Dendritic cell treated with granulocyte-macrophage colony-stimulating factor and Interleukin-4, amounts not matched to agents 40 ng/mL and 50 ng/mL, for 4 days (primary cell): ENCODE data around the gene DYNLT4.
"Not testable (repeated sequence)": the region's sequence is repeated elsewhere in the genome, so short reads cannot be mapped to it uniquely, and the experiment has no call there.

Experiments used
- H3K27ac Mint-ChIP-seq: one replicate; pipeline ENCODE4 v1.8.0; 2022; ENCODE audit warnings: mild to moderate bottlenecking, mixed read lengths
- H3K27me3 Mint-ChIP-seq: one replicate; pipeline ENCODE4 v1.8.0; 2022; ENCODE audit warnings: mild to moderate bottlenecking, mixed read lengths
- H3K36me3 Mint-ChIP-seq: one replicate; pipeline ENCODE4 v1.8.0; 2022; ENCODE audit warnings: low read depth, mixed read lengths
- H3K4me1 Mint-ChIP-seq: one replicate; pipeline ENCODE4 v1.8.0; 2022; ENCODE audit warnings: low read depth, mixed read lengths
- H3K4me3 Mint-ChIP-seq: one replicate; pipeline ENCODE4 v1.8.0; 2022; ENCODE audit warnings: mild to moderate bottlenecking, moderate library complexity, mixed read lengths
- H3K9me3 Mint-ChIP-seq: one replicate; pipeline ENCODE4 v1.8.0; 2022; ENCODE audit warnings: mixed read lengths
- intact Hi-C: fragments of 100-400 bp; cut with micrococcal nuclease; formaldehyde crosslinking; loops from one replicate; pipeline ENCODE4 v1.15.0; 2022

DYNLT4 gene

DNA sequence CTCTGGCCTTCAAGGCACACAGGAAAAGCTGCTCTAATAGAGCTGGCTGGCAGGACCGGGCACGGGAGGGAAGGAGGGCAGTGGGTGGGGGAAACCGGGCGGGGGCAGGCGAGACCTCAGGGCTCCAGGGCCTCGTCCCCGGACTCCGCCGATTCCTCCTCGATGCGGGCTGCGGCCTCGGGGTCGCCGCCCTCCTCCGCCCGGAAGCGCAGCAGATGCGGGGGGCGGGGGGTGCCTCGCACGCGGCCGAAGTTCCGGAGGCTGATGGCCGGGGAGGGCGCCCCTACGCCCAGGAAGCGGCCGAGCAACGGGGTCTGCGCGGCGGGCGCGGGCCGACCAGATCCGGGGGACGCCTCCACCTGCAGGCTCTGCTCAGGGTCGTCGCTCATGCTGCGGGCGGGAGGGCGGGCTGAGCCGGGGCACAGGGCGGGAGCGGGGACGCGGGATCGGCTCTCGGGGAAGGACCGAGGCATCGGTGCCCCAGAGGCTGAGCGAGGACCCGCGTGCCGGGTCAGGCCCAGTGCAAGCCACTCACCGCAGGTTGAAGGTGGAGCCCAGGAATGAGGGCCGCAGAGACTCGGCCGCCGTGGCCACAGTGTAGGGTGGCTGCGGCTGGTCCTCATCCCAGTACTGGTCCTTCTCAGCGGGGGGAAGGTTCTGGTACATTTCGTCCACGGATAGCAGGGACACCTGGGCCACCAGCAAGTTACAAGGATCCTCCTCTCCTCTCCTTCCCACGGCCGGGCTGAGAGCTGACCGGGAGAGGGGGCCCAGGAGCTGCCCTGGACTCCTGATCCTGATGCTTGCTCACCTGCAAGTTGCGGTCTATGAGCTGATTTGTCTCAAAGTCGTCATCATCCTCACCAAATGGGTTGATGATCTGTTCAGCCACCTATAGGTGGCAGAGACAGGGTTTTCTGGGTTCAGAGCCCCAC, 22.8 kb downstream of the DYNLT4 start:
- peaks cover 31% of the 10 kb centered on the region for H3K36me3 Mint-ChIP-seq
- no peaks in the 10 kb centered on the region for H3K9me3 Mint-ChIP-seq
- peaks cover 23% of the 10 kb centered on the region for H3K27me3 Mint-ChIP-seq
- H3K27ac Mint-ChIP-seq = peak overlapping the region; percentile 37
- H3K4me1 Mint-ChIP-seq = peaks cover 28% of the 10 kb centered on the region
- peak overlapping the region; percentile 24 for H3K4me3 Mint-ChIP-seq
- intact Hi-C loops = loop anchor here (5.0 kb wide), 1 partner anchor 518 kb away; no protein-coding TSS in a partner anchor

DNA sequence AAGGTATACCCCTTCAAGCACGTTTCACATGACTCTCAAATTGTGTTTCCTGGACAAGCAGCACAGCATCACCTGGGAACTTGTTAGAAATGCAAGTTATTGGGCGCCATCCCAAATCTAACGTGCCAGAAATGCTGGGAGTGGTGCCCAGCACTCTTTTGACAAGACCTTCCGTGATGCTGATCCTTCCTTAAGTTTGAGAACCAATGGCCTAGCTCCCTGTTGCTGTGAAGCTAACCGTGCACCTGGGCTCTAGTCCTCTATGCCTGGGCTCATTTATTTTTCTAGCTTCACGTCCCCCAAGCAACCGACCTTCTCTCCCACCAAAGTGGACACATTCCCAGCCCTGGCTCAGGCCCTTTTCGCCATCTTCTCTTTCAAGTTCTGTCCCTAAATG, 23.5 kb downstream of the DYNLT4 start:
- Mint-ChIP-seq H3K27ac (peak overlapping the region; percentile 37), H3K27me3 (peaks cover 23% of the 10 kb centered on the region), H3K4me3 (peak overlapping the region; percentile 24), H3K36me3 (peaks cover 37% of the 10 kb centered on the region), H3K9me3 (no peaks in the 10 kb centered on the region), H3K4me1 (peaks cover 34% of the 10 kb centered on the region)
- intact Hi-C loops = loop anchor here (5.0 kb wide), 1 partner anchor 519 kb away; no protein-coding TSS in a partner anchor

DNA sequence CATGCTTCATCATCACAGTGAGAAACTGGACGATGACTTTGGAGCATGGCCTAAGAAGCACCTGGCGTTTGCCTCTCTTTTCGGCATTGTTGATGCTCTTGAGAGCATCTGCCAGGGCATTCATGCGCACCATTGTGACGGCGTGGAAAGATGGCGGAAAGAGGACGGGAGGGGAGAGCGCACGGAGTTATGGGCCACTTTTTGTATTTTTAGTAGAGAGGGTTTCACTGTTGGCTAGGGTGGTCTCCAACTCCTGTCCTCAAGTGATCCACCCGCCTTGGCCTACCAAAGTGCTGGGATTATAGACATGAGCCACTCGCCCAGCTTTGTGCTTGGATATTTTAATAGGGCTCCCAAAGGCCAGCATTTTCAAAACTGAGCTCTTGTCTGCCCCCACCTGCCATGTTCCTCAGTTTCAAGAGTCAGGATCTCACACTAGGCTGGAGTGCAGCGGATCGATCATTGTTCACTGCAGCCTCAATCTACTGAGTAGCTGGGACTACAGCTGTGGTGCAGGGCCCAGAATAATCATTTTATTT, 26.5 kb downstream of the DYNLT4 start:
- no peaks in the 10 kb centered on the region for H3K9me3 Mint-ChIP-seq
- no peak overlapping the region for H3K27ac Mint-ChIP-seq
- peaks cover 68% of the 10 kb centered on the region for H3K36me3 Mint-ChIP-seq
- H3K4me1 Mint-ChIP-seq = peaks cover 52% of the 10 kb centered on the region
- intact Hi-C loops = loop anchor here (5.0 kb wide), 1 partner anchor 522 kb away; no protein-coding TSS in a partner anchor
- peaks cover 15% of the 10 kb centered on the region for H3K27me3 Mint-ChIP-seq
- H3K4me3 Mint-ChIP-seq = no peak overlapping the region

DNA sequence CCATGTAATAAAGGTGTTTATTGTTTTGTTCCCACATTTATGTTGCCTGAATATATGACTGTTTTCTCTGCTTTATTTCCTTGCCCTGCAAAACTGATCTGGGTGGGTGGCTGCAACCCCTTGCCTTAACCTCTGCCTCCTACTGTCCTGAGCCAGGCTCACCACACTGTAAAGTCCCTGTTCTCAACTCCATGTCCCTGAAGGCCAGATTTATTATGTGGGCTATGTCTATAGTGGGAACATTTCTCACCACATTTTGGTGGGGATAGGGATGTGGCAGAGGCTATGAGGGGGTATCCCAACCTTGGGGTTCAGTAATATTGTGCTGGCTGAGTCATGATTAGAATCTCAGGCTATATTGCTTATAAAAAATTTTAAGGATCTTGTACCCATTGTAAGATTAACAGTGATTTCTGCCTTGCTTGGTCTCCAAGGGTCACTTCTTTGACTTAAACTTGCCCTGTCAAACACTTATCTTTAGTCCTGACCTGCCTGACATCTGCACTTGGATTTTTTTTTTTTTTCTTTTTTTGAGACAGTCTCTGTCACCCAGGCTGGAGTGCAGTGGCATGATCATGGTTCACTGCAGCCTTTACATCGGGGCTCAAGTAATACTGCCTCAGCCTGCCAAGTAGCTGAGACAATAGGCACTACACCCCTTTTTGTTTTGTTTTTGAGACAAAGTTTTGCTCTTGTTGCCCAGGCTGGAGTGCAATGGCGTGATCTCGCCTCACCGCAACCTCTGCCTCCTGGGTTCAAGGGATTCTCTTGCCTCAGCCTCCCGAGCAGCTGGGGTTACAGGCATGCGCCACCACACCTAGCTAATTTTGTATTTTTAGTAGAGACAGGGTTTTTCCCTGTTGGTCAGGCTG, 28.2 kb downstream of the DYNLT4 start:
- peak overlapping the region; percentile 97 for H3K27ac Mint-ChIP-seq
- peaks cover 76% of the 10 kb centered on the region for H3K36me3 Mint-ChIP-seq
- intact Hi-C loops = loop anchor here (5.0 kb wide), 1 partner anchor 233 kb away; the partner anchor contains the start of genes HECTD3 and UROD
- peaks cover 4% of the 10 kb centered on the region for H3K27me3 Mint-ChIP-seq
- peak overlapping the region; percentile 89 for H3K4me3 Mint-ChIP-seq
- H3K4me1 Mint-ChIP-seq = peaks cover 41% of the 10 kb centered on the region
- H3K9me3 Mint-ChIP-seq = no peaks in the 10 kb centered on the region

DNA sequence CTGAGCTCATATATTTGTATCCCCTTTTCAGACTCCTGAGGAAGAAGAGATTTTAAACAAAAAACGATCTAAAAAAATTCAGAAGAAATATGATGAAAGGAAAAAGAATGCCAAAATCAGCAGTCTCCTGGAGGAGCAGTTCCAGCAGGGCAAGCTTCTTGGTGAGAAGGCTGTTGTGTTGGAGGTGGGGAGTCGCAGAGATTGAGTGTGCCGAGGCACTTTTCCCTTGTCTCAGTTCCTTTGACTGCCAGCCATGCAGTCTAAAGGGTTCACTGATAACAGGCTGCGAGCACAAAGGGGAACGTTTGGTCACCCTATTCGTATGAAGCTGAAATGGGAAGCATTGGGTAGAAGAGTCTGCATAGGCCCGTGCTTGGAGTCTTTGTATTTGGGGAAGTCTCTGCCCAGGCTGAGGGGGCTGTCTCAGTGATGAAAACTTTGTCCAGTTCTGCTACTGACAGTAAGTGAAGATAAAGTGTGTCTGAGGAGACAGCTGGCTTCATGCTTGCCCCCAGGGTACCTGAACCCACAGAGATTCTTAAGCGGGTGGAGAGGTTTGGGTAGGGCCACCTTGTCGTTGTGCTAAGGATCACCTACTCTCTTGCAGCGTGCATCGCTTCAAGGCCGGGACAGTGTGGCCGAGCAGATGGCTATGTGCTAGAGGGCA, 29.0 kb downstream of the DYNLT4 start:
- Mint-ChIP-seq H3K27ac (peak overlapping the region; percentile 97), H3K27me3 (no peaks in the 10 kb centered on the region), H3K9me3 (no peaks in the 10 kb centered on the region), H3K4me3 (peak overlapping the region; percentile 89), H3K4me1 (peaks cover 36% of the 10 kb centered on the region), H3K36me3 (peaks cover 76% of the 10 kb centered on the region)
- intact Hi-C loops = loop anchor here (5.0 kb wide), 1 partner anchor 234 kb away; the partner anchor contains the start of genes HECTD3 and UROD

DNA sequence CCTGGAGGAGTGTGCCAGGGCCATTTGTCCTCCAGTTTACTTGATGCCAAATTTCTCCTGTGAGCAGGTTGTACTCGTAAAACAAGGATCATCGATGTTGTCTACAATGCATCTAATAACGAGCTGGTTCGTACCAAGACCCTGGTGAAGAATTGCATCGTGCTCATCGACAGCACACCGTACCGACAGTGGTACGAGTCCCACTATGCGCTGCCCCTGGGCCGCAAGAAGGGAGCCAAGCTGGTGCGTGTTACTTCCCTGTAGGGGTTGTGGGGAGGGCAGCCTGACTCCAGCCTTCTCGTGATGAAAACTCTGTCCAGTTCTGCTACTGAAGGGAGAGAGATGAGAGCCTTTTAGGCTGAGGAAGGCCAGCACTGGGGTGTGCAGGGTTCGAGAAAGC, 29.6 kb downstream of the DYNLT4 start:
- intact Hi-C loops = loop anchor here (5.0 kb wide), 1 partner anchor 235 kb away; the partner anchor contains the start of genes HECTD3 and UROD
- H3K36me3 Mint-ChIP-seq = peaks cover 76% of the 10 kb centered on the region
- H3K4me1 Mint-ChIP-seq = peaks cover 36% of the 10 kb centered on the region
- no peaks in the 10 kb centered on the region for H3K27me3 Mint-ChIP-seq
- peak overlapping the region; percentile 89 for H3K4me3 Mint-ChIP-seq
- no peaks in the 10 kb centered on the region for H3K9me3 Mint-ChIP-seq
- peak overlapping the region; percentile 97 for H3K27ac Mint-ChIP-seq

DNA sequence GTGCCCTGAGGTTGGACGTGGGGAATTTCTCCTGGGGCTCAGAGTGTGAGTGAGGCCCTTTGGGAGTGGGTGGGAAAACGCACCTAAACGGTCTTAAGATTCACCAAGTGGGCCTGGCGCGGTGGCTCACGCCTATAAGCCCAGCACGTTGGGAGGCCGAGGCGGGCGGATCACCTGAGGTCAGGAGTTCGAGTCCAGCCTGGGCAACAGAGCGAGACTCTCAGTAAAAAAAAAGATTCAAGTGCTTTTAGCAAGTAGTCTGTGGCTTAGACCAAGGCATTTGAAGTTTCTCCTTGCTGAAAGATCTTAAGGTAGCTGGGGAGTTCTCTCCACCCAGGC, 30.5 kb downstream of the DYNLT4 start:
- peaks cover 36% of the 10 kb centered on the region for H3K4me1 Mint-ChIP-seq
- H3K9me3 Mint-ChIP-seq = no peaks in the 10 kb centered on the region
- intact Hi-C loops = loop anchor here (5.0 kb wide), 1 partner anchor 236 kb away; the partner anchor contains the start of genes HECTD3 and UROD
- H3K27me3 Mint-ChIP-seq = no peaks in the 10 kb centered on the region
- H3K27ac Mint-ChIP-seq = peak overlapping the region; percentile 97
- H3K4me3 Mint-ChIP-seq = peak overlapping the region; percentile 89
- peaks cover 69% of the 10 kb centered on the region for H3K36me3 Mint-ChIP-seq

DNA sequence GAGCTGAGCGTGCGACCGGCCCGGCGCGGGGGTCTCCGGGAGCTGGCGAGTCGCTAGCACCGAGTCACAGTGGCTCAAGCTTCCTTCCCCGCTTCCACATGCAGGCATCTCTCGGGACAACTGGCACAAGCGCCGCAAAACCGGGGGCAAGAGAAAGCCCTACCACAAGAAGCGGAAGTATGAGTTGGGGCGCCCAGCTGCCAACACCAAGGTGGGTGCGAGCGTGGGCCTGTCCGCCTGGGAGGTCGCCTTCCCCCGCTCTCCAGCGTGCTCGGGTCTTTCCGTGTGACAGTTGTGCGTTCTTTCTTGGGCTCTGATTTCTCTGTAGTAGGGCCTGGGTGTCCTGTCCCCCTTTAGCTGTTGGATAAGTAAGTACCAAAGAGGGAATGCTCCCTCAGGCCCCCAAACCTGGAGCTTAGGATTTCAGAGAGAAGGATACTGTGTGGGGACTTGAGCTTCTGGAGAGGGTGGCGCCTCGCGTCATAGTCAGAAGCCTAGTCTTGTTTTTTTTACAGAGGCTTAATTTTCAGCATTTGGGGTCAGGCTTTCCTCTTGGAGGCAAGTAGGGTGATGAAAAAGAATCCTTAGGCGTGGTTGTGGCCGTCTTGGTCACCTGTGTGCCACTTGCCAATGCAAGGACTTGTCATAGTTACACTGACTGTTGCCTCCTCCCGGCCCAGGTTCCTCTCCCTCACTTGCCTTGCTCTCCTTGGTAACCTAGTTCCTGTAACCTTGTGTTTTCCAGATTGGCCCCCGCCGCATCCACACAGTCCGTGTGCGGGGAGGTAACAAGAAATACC, 31.0 kb downstream of the DYNLT4 start:
- peak overlapping the region; percentile 89 for H3K4me3 Mint-ChIP-seq
- H3K27ac Mint-ChIP-seq = peak overlapping the region; percentile 97
- intact Hi-C loops = loop anchor here (2.0 to 5.0 kb wide), 3 partner anchors 37 to 236 kb away; partner anchors contain the start of genes HECTD3, KIF2C, RNU5D-1 and UROD
- peaks cover 63% of the 10 kb centered on the region for H3K36me3 Mint-ChIP-seq
- H3K27me3 Mint-ChIP-seq = no peaks in the 10 kb centered on the region
- no peaks in the 10 kb centered on the region for H3K9me3 Mint-ChIP-seq
- H3K4me1 Mint-ChIP-seq = peaks cover 36% of the 10 kb centered on the region

DNA sequence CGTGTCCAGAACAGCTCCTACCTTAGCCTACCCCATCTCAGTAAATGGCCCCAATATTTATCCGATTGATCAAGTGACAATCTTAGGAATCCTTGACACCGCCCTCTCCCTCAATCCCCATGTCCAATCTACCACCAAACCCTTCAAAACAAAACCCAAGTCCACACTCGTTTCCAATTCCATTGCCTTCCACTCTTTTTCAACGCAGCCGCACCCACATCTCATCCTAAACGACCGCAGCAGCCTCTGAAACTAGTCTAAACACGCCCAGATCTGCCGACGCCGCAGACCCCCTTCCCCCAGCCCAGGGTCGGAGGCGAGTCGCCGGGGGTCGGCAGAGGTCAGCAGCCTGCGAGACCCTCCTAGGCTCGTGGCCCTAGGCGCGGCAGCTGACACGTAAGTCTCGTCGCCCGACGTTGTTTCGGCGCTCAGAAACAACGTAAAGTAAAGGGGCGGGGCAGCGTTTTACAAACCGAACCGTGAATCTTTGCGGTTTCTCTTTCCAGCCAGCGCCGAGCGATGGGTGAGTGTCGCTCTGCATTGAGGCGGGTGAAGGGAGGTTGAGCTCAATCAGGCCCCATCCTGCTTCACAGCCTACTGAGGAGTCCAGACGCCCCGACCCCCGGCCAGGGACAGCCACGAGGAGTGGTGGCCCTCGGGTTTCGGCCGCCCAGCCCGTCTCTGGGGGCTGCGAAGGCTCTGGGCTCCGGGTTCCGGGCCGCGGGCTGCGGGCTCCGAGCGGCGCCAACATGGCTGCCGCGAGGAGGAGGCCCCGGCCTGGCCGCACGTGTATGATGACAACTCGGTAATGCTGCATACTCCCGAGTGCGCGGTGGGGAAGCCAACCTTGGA, 31.8 kb downstream of the DYNLT4 start, which contains the start of gene RPS8:
Gene RPS8 (plus strand): TSS at position 463 of the 852 bp plus-strand sequence. CDS start 57 bp downstream, at position 520.
- intact Hi-C loops = loop anchor here (2.0 to 5.0 kb wide), 3 partner anchors 37 to 237 kb away; partner anchors contain the start of genes HECTD3, KIF2C, RNU5D-1 and UROD
- peaks cover 36% of the 10 kb centered on the region for H3K4me1 Mint-ChIP-seq
- peak within 1 kb of the TSS; percentile 89 for H3K4me3 Mint-ChIP-seq
- peak within 1 kb of the TSS; percentile 97 for H3K27ac Mint-ChIP-seq
- no peaks in the 10 kb centered on the region for H3K27me3 Mint-ChIP-seq
- peaks cover 55% of the 10 kb centered on the region for H3K36me3 Mint-ChIP-seq
- no peaks in the 10 kb centered on the region for H3K9me3 Mint-ChIP-seq

DNA sequence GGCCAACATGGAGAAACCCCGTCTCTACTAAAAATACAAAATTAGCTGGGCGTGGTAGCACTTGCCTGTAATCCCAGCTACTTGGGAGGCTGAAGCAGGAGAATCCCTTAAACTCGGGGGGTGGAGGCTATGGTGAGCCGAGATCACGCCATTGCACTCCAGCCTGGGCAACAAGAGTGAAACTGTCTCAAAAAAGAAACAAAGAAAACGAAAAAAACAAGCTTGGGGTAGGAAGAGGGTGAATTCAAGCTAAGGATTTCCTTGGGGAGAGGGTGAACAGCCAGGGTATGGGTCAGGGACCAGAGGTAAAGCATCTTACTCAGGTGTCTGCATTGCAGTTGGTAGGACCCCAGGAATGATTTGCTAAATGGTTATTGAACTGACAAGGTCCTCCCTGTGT, 40.7 kb downstream of the DYNLT4 start:
- H3K27ac Mint-ChIP-seq, H3K27me3 Mint-ChIP-seq, H3K4me1 Mint-ChIP-seq, H3K9me3 Mint-ChIP-seq, intact Hi-C loops, H3K4me3 Mint-ChIP-seq: not testable (repeated sequence)
- peaks cover 28% of the 10 kb centered on the region for H3K36me3 Mint-ChIP-seq

DNA sequence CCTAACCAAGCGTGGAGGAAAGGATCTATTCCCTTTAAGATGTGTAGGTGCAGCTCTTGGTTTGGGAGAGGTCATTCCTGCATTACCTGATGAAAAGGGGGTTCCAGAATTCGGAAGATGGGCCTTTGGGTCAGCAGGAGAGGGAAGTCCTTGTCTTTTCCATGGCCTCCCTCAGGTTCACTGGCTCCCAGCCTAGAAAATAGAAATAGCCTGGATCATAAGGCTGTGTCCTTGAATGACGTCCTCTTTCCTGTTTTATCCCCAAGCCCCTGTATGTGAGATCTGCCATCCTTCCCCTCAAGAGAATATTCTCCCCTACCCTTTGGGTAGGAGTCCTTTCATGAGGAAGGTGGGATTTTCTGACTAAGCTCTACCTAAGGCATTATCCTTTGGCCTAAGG, 46.3 kb downstream of the DYNLT4 start:
- no peak overlapping the region for H3K4me3 Mint-ChIP-seq
- H3K36me3 Mint-ChIP-seq = peaks cover 28% of the 10 kb centered on the region
- no peaks in the 10 kb centered on the region for H3K4me1 Mint-ChIP-seq
- no peaks in the 10 kb centered on the region for H3K27me3 Mint-ChIP-seq
- no peak overlapping the region for H3K27ac Mint-ChIP-seq
- intact Hi-C loops = no loop called here
- no peaks in the 10 kb centered on the region for H3K9me3 Mint-ChIP-seq

DNA sequence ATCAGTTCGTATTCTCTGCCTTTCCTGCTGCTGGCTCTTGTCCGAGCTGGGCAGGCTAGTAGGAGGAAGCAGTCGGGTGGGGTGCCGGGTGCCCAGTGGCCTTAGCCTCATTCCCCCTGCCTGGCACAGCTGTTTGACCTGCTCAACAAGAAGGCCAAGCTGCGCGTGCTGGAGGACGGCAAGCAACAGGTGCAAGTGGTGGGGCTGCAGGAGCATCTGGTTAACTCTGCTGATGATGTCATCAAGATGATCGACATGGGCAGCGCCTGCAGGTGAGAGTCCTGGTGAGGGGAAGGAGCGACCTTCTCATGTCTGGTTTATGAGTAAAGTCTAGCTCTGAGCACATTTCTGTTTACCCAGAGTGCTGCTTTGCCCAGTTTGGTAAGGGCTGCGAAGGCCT, 48.1 kb downstream of the DYNLT4 start:
- H3K36me3 Mint-ChIP-seq = peaks cover 28% of the 10 kb centered on the region
- no peaks in the 10 kb centered on the region for H3K9me3 Mint-ChIP-seq
- H3K27me3 Mint-ChIP-seq = no peaks in the 10 kb centered on the region
- intact Hi-C loops = no loop called here
- H3K27ac Mint-ChIP-seq = no peak overlapping the region
- H3K4me3 Mint-ChIP-seq = no peak overlapping the region
- peaks cover 5% of the 10 kb centered on the region for H3K4me1 Mint-ChIP-seq
